ENCODE measurements around the gene NUDT3.
"Not testable (repeated sequence)": the region's sequence is repeated elsewhere in the genome, so short reads cannot be mapped to it uniquely, and the experiment has no call there.

GRCh38 chr6:34365781-34366638 lies 26.5 kb downstream of the NUDT3 start:
- not testable (repeated sequence) for TF ChIP-seq CTCF (IDR thresholded peaks at IDR 0.05; ENCODE audit: low read length); EZH2 (IDR thresholded peaks at IDR 0.05; ENCODE audit: borderline replicate concordance, low read length)

All from OCI-LY1 (cell line).